HUDEP-2 (cell line): ENCODE data around the gene BRAT1.
"Not testable (repeated sequence)": the region's sequence is repeated elsewhere in the genome, so short reads cannot be mapped to it uniquely, and the experiment has no call there.

ENCODE experiments used
- DNase-seq, 76 experiments: peaks; one replicate each; lab custom pipeline; 2025; ENCODE audit not compliant: unreplicated experiment in 76 of 76; lab: John Stamatoyannopoulos, UW

BRAT1 gene

DNA sequence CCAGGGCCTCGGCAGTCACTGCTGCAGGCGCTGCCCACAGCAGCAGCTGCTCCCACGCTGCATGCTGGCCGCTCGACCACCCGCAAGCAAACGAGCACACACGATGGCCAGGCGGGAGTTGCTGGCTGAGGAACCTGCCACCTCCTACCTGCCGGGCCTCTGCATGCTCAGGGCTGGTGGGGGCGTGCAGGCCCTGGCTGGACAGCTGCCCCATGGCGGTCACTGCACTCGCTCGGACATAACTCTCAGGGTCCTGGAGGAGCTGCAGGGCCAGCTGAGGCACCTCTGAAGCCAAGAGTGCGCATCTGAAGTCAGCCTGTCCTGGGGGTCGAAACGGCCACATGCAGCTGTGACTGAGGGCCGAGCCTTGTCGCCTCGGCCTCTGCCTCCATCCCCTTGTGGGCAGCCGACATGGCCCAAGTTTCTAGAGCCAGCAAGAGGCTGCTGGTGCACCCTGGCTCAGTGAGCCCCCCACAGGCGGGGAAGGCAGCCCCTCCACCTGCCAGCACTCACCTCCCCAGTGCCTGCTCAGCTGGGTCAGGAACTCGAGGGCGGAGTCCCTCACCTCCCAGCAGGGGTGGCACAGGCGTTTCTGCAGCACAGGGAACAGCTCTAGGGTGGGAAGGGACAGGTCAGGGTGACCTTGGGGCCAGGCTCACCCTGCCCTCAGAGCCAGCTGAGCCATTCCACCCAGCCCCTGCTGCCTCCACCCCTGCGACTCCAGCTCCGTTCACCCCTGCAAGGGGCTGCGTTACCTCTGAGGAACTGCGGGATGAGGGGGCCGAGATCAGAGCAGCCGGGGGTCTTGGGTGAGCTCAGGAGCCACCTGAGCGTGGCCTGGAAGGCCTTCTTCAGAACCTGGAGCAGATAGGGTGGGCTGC lies 16.1 kb downstream of the BRAT1 start:
- no peak for DNase-seq

DNA sequence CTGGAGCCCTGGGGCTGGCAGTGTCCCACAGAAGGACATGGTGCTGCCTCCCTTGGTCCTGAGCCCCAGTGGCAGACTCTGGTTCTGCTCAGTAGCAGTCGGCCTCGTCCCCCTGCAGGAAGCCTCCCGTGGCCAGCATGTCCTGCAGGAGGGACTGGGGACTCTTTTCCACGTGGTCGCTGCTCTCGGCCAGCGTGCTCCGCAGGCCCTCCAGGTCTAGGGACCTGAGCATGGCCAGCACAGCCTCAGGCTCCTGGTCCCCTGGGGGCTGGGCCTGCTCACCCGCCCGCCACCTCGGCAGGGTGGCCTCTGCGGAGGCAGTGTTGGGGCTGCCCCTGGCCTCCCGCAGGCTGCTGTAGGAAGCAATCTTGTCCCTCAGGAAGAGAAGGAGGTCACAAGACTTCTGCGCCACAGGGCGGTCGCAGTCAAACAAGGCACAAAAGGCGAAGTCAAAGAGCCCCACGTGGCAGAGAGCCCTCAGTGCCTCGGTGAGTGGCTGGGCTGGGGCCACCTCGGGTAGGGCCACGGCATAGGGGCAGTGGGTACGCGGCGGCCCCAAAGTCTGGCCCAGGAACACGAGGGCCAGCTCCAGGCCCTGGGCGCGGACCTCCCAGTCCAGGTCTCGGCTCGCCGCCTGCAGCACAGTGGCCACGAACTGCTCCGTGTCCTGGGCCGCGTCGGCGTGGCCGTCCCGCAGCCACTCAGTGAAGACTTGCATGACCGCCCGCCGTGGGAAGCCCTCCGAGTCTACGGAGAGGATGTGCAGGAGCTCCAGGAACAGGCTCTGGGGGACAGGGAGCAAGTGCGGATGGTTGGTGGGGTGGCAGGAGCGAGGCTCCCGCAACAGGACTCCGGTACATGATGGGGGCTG lies 17.1 kb downstream of the BRAT1 start:
- DNase-seq, result no peak

DNA sequence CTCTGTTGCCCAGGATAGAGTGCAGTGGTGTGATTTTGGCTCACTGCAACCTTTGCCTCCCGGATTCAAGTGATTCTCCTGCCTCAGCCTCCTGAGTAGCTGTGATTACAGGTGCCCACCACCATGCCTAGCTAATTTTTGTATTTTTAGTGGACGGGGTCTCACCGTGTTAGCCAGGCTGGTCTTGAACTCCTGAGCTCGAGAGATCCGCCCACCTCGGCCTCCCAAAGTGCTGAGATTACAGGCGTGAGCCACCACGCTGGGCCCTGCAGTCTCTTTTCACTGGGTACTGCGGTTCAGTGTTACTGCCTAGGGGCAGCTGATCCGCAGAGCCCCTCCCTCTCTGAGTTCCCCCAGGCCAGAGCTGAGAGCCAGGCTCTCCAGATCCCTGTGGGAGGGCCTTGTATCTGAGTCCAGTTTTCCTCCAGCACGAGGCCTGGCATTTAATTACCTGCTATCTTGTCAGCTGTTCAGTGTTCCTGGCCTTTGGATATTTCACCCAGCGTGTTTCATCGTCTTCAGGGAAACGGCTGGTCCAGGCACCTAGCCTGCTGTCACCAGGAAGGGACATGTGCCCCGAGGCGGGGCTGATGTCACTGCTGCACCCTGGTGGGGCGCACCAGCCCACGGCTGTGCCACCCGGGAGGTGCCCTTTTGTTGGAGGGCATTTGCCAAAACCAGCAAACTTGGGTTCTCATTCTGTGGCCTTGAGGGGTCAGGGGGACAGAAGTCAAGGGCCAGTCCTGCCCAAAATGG lies 19.3 kb downstream of the BRAT1 start:
- not testable (repeated sequence) for DNase-seq

DNA sequence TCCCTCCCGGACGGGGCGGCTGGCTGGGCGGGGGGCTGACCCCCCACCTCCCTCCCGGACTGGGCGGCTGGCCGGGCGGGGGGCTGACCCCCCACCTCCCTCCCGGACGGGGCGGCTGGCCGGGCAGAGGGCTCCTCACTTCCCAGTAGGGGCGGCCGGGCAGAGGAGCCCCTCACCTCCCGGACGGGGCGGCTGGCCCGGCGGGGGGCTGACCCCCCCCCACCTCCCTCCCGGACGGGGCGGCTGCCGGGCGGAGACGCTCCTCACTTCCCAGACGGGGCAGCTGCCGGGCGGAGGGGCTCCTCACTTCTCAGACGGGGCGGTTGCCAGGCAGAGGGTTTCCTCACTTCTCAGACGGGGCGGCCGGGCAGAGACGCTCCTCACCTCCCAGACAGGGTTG lies 21.1 kb downstream of the BRAT1 start:
- not testable (repeated sequence) for DNase-seq

DNA sequence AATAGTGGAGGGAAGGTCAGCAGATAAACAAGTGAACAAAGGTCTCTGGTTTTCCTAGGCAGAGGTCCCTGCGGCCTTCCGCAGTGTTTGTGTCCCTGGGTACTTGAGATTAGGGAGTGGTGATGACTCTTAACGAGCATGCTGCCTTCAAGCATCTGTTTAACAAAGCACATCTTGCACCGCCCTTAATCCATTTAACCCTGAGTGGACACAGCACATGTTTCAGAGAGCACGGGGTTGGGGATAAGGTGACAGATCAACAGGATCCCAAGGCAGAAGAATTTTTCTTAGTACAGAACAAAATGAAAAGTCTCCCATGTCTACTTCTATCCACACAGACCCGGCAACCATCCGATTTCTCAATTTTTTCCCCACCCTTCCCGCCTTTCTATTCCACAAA lies 21.8 kb downstream of the BRAT1 start:
- DNase-seq, result not testable (repeated sequence)

DNA sequence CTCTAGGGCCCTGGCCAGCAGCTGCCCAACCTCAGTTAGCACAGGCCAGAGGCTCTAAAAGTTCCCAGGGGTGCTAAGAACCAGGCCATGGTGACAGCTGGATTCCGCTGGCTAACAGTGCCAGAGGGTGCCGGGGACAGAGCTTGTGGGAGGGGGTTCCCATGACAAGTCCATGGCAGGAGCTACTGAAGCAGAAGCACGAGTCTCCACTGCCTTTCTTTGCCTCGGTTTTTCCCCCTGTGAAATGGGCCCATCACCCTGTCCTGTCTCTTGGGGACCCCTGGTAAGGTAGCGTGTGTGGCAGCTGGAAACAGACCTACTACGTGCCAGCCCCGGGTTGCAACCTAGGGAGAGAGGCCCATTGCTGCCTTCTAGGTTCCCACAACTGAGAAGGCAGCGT lies 22.5 kb downstream of the BRAT1 start:
- not testable (repeated sequence) for DNase-seq

DNA sequence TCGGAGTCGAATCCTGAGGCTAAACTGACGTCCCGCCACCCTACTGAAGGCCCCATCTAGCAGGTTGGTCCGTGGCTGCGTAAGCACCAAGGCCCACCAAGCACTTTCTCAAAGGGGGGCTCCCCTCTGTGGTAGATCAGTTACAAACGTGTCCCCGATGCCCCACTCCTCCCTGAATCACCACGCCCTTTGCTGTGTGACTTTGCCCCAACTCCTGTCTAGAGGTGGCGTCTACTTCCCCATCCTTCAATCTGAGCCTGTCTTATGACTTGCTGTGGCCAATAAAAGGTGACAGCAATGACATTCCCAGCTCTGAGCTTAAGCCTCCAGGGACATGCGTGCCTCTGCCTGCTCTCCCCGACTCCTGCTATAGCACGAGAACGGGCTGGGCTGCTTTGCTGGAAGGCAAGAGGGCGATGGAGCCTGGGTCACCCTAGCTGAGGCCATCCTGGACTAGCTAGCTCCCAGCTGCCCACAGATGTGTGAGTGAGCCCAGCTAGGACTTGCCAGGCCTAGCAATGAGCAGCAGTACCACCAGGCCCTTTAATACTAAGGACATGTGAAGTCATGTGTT lies 23.0 kb downstream of the BRAT1 start:
- DNase-seq, result not testable (repeated sequence)

DNA sequence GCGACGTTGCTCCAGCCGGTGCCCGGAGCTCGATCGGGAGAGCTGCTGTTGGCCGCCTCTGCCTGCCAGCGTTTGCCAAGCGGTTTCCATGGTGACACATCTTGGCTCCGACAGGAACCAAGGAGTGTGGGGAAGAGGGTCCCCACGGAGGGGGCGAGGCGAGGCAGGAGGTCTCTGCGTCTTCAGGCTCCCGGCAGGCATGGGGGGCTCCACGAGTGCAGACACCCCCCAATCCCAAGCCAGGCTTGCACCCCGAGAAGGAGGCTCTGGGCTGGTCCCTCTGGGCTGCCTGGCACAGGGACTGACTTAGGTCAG lies 23.6 kb downstream of the BRAT1 start:
- not testable (repeated sequence) for DNase-seq

DNA sequence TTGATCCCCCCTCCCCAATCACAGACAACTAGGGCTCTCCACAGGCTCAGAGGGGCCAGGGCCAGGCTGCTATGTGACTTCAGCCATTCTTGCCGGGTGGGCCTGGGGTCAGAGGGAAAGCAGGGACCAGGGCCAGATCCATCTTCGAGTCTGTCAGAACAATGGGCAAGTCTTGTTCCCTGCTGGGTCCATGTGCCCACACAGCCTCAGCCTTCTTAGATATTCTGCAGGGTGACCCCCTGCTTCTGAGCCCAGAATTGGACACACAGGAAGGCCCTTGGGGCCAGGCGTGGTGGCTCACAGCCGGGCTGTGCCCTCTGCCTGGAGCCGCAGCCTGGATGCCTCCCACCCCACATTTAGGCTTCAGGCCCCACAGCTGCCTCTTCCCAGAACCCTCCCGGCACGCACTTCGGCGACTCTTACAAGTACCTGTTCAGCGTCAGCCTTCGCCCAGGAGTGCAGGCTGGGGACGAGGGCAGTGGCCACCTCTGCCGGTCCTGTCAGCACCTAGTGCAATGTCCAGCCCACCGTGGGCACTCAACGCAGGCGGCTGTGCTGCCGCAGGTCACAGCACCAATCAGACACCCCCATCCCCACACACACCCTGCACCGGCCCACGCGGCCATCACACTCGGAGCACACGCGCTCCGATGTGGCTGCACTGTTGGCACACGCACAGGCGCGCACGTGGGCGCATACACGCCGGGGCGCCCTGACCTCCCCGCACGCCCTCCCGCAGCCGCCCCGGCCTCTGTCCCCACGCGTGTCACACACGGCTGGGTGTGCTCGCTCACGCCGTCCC lies 24.1 kb downstream of the BRAT1 start:
- not testable (repeated sequence) for DNase-seq

DNA sequence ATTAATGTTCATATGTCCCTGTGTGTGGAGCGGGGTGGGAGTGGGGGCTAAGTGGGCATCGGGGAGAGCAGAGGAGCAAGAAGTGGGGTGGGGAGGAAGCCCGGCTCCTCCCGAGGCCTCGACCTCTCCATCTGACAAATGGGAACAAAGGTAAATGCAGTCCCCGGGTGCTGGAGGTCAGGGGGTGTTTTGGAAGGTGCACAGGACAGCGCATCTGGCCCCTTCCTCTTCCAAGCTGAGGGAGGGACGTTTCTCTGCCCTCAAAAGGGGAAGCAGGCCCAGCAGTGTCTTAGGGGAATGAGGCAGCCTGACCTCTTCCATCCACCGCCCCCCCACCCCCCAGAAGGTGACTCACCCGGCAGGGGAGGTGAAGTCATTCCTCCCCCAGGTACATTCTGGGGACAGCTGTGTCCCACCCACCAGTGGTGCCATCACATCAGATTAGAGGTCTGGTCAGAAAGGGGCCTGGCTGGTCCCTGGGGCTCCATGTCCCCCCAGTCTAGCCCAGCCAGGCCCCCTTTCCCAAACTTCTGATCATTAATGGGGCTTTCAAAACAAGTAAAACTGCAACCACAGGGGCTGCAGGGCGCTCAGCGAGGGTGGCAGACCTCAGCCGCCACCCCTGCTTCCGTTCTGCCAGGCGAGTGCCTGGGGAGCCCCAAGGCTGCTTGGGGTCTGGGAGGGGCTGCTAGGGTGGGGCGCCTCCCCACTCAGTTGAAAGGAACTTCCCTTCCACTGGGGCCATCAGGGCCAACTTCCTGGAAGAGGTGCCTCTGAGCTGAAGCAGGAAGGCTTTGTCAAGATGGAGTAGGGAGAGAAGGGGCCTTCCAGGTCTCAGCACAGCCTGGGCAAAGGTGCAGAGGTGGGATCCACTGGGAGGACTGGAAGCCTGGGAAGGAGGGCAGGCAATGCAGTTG lies 25.0 kb downstream of the BRAT1 start:
- DNase-seq, result peak in 34 of 76 experiments; percentile 7 to 61 (median 27)

DNA sequence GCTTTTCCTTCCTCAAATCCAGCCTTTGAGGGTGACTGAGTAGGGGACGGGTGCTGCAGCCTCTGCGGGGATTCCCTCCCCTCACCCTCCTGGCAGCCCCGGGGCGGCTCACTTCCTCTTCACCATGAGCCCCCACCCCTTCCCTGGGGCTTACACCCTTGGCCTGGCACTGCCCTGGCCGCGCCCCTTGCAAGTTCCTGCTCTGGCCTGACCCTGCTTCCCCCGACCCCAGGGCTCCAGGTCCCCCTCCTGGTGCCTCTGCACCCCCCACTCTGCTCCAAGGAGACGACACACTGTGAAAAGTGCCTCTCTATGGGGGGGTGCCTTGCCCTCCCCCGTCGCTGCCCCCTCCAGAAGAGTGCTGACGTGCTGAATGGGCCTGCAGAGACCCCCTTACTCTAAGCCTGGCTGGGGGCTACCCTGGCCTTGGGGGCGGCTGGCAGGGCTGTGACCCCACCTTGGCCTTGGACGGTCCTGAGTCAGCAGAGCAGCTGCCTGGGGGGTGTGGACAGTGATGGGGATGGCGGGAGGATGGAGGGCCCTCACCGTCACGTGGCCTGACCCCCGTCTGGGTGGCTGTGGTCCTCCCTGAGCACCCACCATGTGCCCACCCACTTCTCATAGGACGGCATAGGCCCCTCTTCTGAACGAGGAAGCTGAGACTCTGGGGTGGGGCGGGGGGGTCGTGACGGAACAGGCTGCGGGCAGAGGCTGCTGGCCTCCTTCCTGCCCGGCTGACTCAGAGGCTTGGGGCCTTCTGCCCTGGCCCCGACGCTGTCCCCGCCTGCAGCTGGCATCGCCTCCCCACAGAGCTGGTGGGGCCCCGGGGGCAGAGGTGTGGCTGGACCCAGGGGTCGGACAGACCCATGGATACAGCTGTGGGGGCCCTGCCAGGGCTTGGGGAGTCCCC lies 25.9 kb downstream of the BRAT1 start:
- DNase-seq, result peak in 17 of 76 experiments; percentile 11 to 50 (median 28)

DNA sequence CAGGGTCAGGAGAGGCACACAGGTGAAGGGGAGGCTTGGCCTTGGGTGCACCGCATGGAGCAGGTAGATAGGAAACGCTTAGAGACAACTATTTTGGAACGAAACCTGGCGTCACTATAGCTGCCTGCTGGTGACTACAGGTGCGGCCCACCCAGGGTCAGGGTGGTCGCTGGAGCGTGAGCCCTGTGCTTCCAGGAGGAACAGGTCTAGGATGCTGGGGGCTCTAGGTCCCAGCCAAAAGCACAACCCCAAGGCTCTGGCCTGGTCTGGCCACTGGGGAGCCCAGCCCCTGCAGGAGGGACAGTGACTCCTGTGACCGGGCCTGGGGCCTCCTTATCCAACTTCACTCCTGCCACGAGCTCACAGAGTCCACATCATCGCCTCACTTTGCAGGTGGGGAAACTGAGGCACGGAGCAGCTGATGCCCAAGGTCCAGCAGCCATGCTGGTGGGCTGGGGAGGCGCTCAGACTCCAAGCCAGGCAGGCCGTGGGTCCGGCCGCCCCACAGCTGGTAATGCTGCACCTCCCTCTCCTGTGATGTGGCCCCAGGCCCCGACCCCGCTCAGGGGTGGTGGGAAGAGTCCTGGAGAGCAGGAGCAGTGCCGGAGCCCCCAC lies 26.7 kb downstream of the BRAT1 start:
- DNase-seq, result no peak

DNA sequence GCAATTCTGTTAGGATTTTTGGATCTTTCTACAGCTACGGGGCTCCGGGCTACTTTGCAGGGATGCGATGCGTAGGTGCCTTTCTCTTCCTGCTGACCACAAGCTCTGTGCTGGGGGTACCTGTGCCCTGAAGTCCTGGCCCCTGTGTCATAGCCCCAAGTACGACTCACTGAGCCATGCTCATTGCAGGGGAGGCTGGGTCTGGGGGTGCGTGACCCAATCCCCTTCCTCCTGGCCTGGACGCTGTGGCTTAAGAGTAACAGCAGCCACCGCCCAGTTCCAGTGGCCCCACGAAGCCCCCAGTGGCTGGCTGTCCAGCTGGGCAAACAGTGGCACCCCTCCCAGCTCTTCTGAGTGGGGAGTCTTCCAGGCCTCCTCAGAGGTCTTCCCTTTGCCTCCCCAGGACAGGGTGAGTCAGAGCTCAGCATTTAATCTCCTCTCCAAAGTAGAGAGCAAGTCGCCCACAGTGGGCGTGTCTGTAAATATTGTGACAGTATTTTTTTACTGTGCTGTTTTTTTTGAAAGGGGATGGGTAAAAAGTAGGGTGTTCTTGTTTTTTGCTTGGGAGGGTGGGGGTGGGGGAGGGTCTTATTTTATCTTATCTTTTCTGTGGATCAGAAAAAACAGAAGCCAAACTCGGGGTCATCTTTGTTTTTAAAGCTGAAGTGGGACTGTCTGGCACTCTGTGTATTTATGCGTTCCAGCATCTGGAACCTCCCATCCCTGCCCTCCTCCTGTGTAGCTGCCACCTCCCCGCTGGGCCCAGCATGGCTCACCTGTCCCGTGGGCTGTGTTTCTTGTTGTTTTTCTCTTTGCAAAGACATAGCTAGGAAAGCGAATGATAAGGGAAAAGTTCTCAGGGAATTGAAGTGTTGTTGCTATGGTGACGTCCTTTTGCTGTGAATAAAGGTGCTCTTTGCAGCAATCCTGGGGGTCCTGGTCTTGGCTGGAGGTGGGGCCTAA lies 27.5 kb downstream of the BRAT1 start:
- DNase-seq, result peak in 61 of 76 experiments; percentile 9 to 75 (median 45)

DNA sequence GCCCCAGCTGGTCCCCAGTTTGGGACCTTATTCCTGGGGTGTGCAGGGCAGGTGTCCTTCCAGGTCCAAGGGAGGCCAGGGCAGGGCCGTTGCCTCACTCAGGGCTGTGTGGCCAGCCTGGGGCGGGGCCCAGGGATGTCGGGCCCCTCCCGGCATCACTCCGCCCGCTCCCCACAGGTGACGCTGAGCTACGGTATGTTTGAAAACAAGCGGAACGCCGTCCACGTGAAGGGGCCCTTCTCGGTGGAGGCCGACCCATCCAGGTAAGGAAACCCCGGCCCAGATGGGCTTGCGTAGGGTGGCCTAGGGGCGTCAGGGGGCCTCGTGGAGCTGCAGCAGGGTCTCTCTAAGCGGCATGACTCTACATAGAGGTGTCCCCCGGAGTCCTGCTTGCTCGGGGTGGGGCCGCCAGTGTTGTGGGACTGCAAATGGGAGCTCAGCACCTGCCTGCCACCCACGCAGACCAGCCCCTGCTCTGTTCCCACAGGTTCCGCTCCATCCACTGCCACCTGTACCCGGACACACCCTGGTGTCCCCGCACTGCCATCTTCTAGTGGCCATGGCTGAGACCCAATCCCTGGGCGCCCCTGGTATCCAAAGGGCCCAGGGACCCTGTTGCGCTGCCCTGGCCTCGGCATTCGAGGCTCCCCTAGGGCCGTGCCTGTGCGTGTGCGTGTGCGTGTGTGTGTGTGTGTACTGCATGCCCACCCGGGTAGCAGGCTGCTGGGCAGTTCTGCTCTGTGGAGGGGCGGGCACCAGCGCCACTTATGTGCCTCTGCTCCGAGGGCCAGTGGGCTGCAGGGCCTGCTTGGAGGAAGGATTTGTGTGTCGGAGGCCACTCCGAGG lies 28.4 kb downstream of the BRAT1 start:
- DNase-seq, result no peak
